HepG2 (cell line): ENCODE data around the gene TAGAP. TPM values are rescaled to one million over a fixed set of nuclear protein-coding genes. Genes with fewer than 3 reads are reported as not detected.

Experiments
- CREB1 ChIP-seq, 2 experiments: fragments of 450-650 bp in 1 of 2; IDR thresholded peaks; 2 replicates each; pipeline ENCODE4 v1.6.1; 2016 to 2017; ENCODE audit warnings: control low read depth in 1 of 2, mild to moderate bottlenecking in 1 of 2, missing compliant biosample characterization in 1 of 2, missing genetic modification characterization in 1 of 2
- FOXA3 ChIP-seq: IDR thresholded peaks from 2 replicates; pipeline ENCODE4 v1.6.1; 2016; ENCODE audit warnings: missing genetic modification reagents, missing compliant biosample characterization
- NCOA5 ChIP-seq: sonication (generic); formaldehyde crosslinking; IDR thresholded peaks from 2 replicates; pipeline ENCODE4 v1.4.0; 2020; ENCODE audit warnings: missing genetic modification reagents
- PPARG ChIP-seq: conservative IDR thresholded peaks from 2 replicates; pipeline ENCODE4 v1.6.1; 2016; ENCODE audit warnings: missing biosample characterization, missing genetic modification reagents
- REPIN1 ChIP-seq: sonication (generic); formaldehyde crosslinking; IDR thresholded peaks from 2 replicates; pipeline ENCODE4 v1.8.0; 2022; ENCODE audit warnings: missing genetic modification reagents, low read depth, mild to moderate bottlenecking, borderline replicate concordance
- ZNF331 ChIP-seq: sonication (generic); formaldehyde crosslinking; IDR thresholded peaks from 2 replicates; pipeline ENCODE4 v1.4.0; 2020; ENCODE audit warnings: missing genetic modification reagents
- ZNF496 ChIP-seq: sonication (generic); formaldehyde crosslinking; IDR thresholded peaks from 2 replicates; pipeline ENCODE4 v1.8.1; 2023; ENCODE audit warnings: mild to moderate bottlenecking, moderate library complexity, missing genetic modification reagents; ENCODE audit not compliant: insufficient replicate concordance
- ZNF563 ChIP-seq: sonication (generic); formaldehyde crosslinking; IDR thresholded peaks from 2 replicates; pipeline ENCODE4 v1.8.0; 2022; ENCODE audit warnings: mild to moderate bottlenecking, moderate library complexity, missing genetic modification reagents
- ZNF737 ChIP-seq: sonication (generic); formaldehyde crosslinking; IDR thresholded peaks from 2 replicates; pipeline ENCODE4 v1.5.0; 2020; ENCODE audit warnings: missing genetic modification reagents, mild to moderate bottlenecking, borderline replicate concordance
- polyA plus RNA-seq, 8 experiments: library from polyadenylated mRNA; depleted of rRNA in 3 of 8; stranded (reverse) in 7 of 8; unstranded in 1 of 8; fragments of >200 nt; fragmentation: Illumina TruSeq in 4 of 8; extraction: Trizol in 4 of 8; gene quantifications; 2 replicates each; pipeline versions ENCODE4 v1.2.1 to v1.2.3, GENCODE V29; 2011 to 2016; ENCODE audit warnings: low read depth in 4 of 8, missing spikeins in 1 of 8, mixed read lengths in 1 of 8; ENCODE audit not compliant: insufficient read depth in 1 of 8
- total RNA-seq, 5 experiments: library from RNA; depleted of rRNA; stranded (reverse); fragments of >200 nt; fragmentation: Illumina TruSeq; extraction: Trizol; gene quantifications; 2 replicates each; pipeline ENCODE4 v1.2.3, GENCODE V29; 2016; ENCODE audit warnings: low read depth in 1 of 5
- TF ChIP-seq, protein P1 (sequence below): sonication (generic); formaldehyde crosslinking; IDR thresholded peaks from 2 replicates; pipeline ENCODE4 v1.5.0; 2020; ENCODE audit warnings: mild to moderate bottlenecking, missing genetic modification reagents, borderline replicate concordance
- TF ChIP-seq, protein P2 (sequence below), 2 experiments: sonication (generic) in 1 of 2; formaldehyde crosslinking in 1 of 2; IDR thresholded peaks; 2 replicates each; pipeline versions ENCODE4 v1.5.1 to v1.6.1; 2011 to 2020; ENCODE audit warnings: borderline replicate concordance in 1 of 2, low read depth in 1 of 2, low read length in 1 of 2, mild to moderate bottlenecking in 1 of 2, missing genetic modification reagents in 1 of 2, moderate library complexity in 1 of 2
- TF ChIP-seq, protein P3 (sequence below), 2 experiments: sonication (generic) in 1 of 2; formaldehyde crosslinking in 1 of 2; IDR thresholded peaks; 2 replicates each; pipeline versions ENCODE4 v1.4.0 to v1.6.1; 2016 to 2020; ENCODE audit warnings: borderline replicate concordance in 1 of 2, low read depth in 1 of 2, mild to moderate bottlenecking in 1 of 2, missing genetic modification reagents in 1 of 2

The TAGAP gene
- total and polyA plus RNA-seq, 2 of the 13 experiments (the other 11 are each of a cell fraction or from before 2014, with no cell fraction given): not detected

DNA sequence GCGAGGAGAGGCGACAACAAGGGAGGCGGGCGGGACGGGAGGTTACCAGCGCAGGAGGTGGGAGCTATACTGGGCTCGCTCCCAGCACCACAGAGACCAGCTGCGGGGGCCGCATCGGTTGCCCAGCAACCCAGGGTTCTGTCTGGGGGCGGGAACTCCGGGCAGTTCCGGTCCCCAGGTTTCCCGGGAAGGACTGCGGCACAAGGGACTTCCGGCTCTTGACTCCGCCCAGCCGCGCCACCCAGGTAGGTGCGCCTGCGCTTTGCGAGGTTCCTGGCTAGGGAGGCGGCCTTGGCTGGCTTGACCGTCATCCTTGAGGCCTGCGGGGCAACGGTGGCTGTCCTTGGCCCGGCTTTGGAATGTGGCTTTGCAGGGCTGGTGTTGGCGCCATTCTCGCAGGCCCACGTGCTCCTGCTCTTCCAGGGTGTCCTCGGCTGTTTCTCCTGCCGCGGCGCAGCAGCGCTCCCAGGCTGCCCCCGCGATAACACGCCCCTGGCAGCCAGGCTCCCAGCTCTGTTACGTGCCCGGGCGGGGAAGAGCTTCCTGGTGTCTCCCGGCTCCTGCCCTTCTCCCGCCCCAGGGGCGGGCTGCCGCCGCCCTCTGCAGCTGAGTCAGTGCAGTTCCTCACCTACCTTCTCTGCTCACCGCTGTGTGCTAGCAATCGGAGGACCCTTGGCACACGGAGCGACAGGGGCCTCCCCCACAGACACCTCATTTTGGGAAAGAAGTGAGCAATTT is 45.0 kb downstream of the TAGAP start, which contains the start of gene RSPH3 (continued):
- peak; percentile 78 for TF ChIP-seq PPARG
- TF ChIP-seq, protein P1, sequence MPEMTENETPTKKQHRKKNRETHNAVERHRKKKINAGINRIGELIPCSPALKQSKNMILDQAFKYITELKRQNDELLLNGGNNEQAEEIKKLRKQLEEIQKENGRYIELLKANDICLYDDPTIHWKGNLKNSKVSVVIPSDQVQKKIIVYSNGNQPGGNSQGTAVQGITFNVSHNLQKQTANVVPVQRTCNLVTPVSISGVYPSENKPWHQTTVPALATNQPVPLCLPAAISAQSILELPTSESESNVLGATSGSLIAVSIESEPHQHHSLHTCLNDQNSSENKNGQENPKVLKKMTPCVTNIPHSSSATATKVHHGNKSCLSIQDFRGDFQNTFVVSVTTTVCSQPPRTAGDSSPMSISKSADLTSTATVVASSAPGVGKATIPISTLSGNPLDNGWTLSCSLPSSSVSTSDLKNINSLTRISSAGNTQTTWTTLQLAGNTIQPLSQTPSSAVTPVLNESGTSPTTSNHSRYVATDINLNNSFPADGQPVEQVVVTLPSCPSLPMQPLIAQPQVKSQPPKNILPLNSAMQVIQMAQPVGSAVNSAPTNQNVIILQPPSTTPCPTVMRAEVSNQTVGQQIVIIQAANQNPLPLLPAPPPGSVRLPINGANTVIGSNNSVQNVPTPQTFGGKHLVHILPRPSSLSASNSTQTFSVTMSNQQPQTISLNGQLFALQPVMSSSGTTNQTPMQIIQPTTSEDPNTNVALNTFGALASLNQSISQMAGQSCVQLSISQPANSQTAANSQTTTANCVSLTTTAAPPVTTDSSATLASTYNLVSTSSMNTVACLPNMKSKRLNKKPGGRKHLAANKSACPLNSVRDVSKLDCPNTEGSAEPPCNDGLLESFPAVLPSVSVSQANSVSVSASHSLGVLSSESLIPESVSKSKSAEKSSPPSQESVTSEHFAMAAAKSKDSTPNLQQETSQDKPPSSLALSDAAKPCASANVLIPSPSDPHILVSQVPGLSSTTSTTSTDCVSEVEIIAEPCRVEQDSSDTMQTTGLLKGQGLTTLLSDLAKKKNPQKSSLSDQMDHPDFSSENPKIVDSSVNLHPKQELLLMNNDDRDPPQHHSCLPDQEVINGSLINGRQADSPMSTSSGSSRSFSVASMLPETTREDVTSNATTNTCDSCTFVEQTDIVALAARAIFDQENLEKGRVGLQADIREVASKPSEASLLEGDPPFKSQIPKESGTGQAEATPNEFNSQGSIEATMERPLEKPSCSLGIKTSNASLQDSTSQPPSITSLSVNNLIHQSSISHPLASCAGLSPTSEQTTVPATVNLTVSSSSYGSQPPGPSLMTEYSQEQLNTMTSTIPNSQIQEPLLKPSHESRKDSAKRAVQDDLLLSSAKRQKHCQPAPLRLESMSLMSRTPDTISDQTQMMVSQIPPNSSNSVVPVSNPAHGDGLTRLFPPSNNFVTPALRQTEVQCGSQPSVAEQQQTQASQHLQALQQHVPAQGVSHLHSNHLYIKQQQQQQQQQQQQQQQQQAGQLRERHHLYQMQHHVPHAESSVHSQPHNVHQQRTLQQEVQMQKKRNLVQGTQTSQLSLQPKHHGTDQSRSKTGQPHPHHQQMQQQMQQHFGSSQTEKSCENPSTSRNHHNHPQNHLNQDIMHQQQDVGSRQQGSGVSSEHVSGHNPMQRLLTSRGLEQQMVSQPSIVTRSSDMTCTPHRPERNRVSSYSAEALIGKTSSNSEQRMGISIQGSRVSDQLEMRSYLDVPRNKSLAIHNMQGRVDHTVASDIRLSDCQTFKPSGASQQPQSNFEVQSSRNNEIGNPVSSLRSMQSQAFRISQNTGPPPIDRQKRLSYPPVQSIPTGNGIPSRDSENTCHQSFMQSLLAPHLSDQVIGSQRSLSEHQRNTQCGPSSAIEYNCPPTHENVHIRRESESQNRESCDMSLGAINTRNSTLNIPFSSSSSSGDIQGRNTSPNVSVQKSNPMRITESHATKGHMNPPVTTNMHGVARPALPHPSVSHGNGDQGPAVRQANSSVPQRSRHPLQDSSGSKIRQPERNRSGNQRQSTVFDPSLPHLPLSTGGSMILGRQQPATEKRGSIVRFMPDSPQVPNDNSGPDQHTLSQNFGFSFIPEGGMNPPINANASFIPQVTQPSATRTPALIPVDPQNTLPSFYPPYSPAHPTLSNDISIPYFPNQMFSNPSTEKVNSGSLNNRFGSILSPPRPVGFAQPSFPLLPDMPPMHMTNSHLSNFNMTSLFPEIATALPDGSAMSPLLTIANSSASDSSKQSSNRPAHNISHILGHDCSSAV (CRISPR knock-in tag): peak; percentile 93; the same call in 1 of the 2 replicates
- TF ChIP-seq ZNF496 (CRISPR knock-in tag): no peak
- TF ChIP-seq ZNF737 (CRISPR knock-in tag): peak; percentile 61; the same call in 1 of the 2 replicates
- TF ChIP-seq, protein P2, sequence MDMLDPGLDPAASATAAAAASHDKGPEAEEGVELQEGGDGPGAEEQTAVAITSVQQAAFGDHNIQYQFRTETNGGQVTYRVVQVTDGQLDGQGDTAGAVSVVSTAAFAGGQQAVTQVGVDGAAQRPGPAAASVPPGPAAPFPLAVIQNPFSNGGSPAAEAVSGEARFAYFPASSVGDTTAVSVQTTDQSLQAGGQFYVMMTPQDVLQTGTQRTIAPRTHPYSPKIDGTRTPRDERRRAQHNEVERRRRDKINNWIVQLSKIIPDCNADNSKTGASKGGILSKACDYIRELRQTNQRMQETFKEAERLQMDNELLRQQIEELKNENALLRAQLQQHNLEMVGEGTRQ (IDR thresholded peaks at IDR 0.05; ENCODE audit: low read depth, low read length): peak; percentile 59
- TF ChIP-seq, protein P2 (CRISPR knock-in tag; IDR thresholded peaks at IDR 0.05; ENCODE audit: borderline replicate concordance): peak; percentile 86
- peak; percentile 88; the same call in 1 of the 2 replicates for TF ChIP-seq ZNF331 (CRISPR knock-in tag)
- TF ChIP-seq, protein P3, sequence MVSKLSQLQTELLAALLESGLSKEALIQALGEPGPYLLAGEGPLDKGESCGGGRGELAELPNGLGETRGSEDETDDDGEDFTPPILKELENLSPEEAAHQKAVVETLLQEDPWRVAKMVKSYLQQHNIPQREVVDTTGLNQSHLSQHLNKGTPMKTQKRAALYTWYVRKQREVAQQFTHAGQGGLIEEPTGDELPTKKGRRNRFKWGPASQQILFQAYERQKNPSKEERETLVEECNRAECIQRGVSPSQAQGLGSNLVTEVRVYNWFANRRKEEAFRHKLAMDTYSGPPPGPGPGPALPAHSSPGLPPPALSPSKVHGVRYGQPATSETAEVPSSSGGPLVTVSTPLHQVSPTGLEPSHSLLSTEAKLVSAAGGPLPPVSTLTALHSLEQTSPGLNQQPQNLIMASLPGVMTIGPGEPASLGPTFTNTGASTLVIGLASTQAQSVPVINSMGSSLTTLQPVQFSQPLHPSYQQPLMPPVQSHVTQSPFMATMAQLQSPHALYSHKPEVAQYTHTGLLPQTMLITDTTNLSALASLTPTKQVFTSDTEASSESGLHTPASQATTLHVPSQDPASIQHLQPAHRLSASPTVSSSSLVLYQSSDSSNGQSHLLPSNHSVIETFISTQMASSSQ (IDR thresholded peaks at IDR 0.05; ENCODE audit: low read depth): 0 out of 2 replicates have a peak, but pooled peaks have one; percentile 22
- TF ChIP-seq, protein P3 (CRISPR knock-in tag; IDR thresholded peaks at IDR 0.05; ENCODE audit: borderline replicate concordance): peak; percentile 82
- peak; percentile 75 for TF ChIP-seq FOXA3
- peak; percentile 61; the same call in 1 of the 2 replicates for TF ChIP-seq CREB1 (IDR thresholded peaks at IDR 0.05)
- TF ChIP-seq CREB1 (CRISPR knock-in tag; IDR thresholded peaks at IDR 0.05): no peak
- peak; percentile 99 for TF ChIP-seq ZNF563
- TF ChIP-seq NCOA5 (CRISPR knock-in tag): no peak
- TF ChIP-seq REPIN1 (CRISPR knock-in tag): peak; percentile 98
